Retinal pigment epithelial cell (primary cell): ENCODE measurements around the gene PSMA1.

ENCODE experiments used
- DNase-seq: peaks from one replicate; pipeline ENCODE4 v3.0.0-alpha.2; 2010; ENCODE audit warnings: low read depth
- H3K4me3 ChIP-seq: 2 replicates; pipeline ENCODE4 v1.5.1; 2011; ENCODE audit warnings: mild to moderate bottlenecking, low read length, control low read depth, moderate library complexity
- CTCF ChIP-seq: conservative IDR thresholded peaks from 2 replicates; pipeline ENCODE4 v1.5.1; 2011; ENCODE audit warnings: low read depth, low read length, control low read depth, inconsistent platforms

The PSMA1 gene

GRCh38 chr11:14529951-14530350 is 9.8 kb upstream of the PSMA1 start:
- no peak for DNase-seq
- TF ChIP-seq CTCF: no peak
- H3K4me3 ChIP-seq: no peak overlapping the region

DNA sequence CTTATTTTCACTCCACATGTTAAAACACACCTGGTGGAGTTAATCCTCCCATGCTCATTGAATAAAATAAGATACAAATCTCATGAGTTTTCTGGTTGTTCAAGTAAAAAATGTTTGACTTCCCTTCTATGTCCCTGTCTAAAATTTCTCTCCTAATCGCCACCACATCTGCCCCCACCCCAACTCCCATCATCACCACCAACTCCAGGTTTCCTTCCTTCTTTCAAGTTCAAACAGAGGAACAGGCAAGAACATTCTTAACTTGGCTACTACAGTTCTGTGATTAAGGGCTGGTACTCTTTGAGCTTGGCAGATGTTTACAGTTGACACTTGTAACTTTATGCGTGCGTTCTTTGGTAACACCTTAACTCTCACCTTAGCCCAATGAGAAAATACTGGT is 9.1 kb upstream of the PSMA1 start:
- H3K4me3 ChIP-seq: no peak overlapping the region
- no peak for DNase-seq
- no peak for TF ChIP-seq CTCF

- no peak overlapping the region for H3K4me3 ChIP-seq
- TF ChIP-seq CTCF: no peak
- no peak for DNase-seq
Measured at GRCh38 chr11:14522801-14523200, 2.6 kb upstream of the PSMA1 start.

- no peak overlapping the region for H3K4me3 ChIP-seq
- no peak for TF ChIP-seq CTCF
- DNase-seq: no peak
Measured at GRCh38 chr11:14522245-14522644, 2.1 kb upstream of the PSMA1 start.

- H3K4me3 ChIP-seq: peak overlapping the region; percentile 70
- TF ChIP-seq CTCF: no peak
- DNase-seq: no peak
Measured at GRCh38 chr11:14520747-14521151, 563 bp upstream of the PSMA1 start.

- H3K4me3 ChIP-seq: peak overlapping the region; percentile 70
- no peak for DNase-seq
- TF ChIP-seq CTCF: no peak
Measured at GRCh38 chr11:14519597-14519916, 629 bp downstream of the PSMA1 start.

- TF ChIP-seq CTCF: no peak
- peak overlapping the region; percentile 70 for H3K4me3 ChIP-seq
- no peak for DNase-seq
Measured at GRCh38 chr11:14518820-14519219, 1.4 kb downstream of the PSMA1 start.
